Nephron progenitor cell (in vitro differentiated cells): ENCODE measurements around the gene ASB13.
A peak's percentile ranks its signal among the peaks of the same experiment; 100 is the strongest.

ENCODE experiments used
- DNase-seq: peaks from one replicate; pipeline ENCODE4 v3.0.0; 2021
- H3K27ac Mint-ChIP-seq: 2 replicates; pipeline ENCODE4 v1.8.0; 2021; ENCODE audit warnings: mild to moderate bottlenecking, moderate library complexity, mixed read lengths
- H3K27me3 Mint-ChIP-seq: 2 replicates; pipeline ENCODE4 v1.8.0; 2021; ENCODE audit warnings: mild to moderate bottlenecking, low read depth, mixed read lengths; ENCODE audit not compliant: poor library complexity
- H3K36me3 Mint-ChIP-seq: 2 replicates; pipeline ENCODE4 v1.8.0; 2021; ENCODE audit warnings: low read depth, mixed read lengths
- H3K4me1 Mint-ChIP-seq: 2 replicates; pipeline ENCODE4 v1.8.0; 2021; ENCODE audit warnings: mixed read lengths
- H3K4me3 Mint-ChIP-seq: 2 replicates; pipeline ENCODE4 v1.8.0; 2021; ENCODE audit warnings: mild to moderate bottlenecking, moderate library complexity, mixed read lengths
- H3K9me3 Mint-ChIP-seq: 2 replicates; pipeline ENCODE4 v1.8.0; 2021; ENCODE audit warnings: mild to moderate bottlenecking, moderate library complexity, mixed read lengths
- CTCF ChIP-seq: fragments of 200-600 bp; sonication (generic); IDR thresholded peaks from 2 replicates; pipeline ENCODE4 v1.5.0; 2021; ENCODE audit warnings: antibody characterized with exemption

Gene ASB13

GRCh38 chr10:5666008-5666840 is at the start of gene ASB13:
Gene ASB13 (minus strand): TSS chr10:5666595. CDS start chr10:5666551, 44 bp downstream.
- peak; percentile 74 for DNase-seq
- Mint-ChIP-seq H3K4me3 (peak within 1 kb of the TSS; percentile 92), H3K4me1 (peaks cover 46% of the 10 kb centered on the region), H3K27ac (no peak within 1 kb of the TSS), H3K36me3 (no peaks in the 10 kb centered on the region), H3K9me3 (no peaks in the 10 kb centered on the region), H3K27me3 (peaks cover 37% of the 10 kb centered on the region)
- TF ChIP-seq CTCF, result no peak

GRCh38 chr10:5711642-5712041 is 45.2 kb upstream of the ASB13 start:
- H3K9me3 Mint-ChIP-seq, result peaks cover 4% of the 10 kb centered on the region
- no peak overlapping the region for H3K4me3 Mint-ChIP-seq
- peaks cover 6% of the 10 kb centered on the region for H3K36me3 Mint-ChIP-seq
- H3K27me3 Mint-ChIP-seq, result no peaks in the 10 kb centered on the region
- TF ChIP-seq CTCF, result no peak
- DNase-seq, result no peak
- no peak overlapping the region for H3K27ac Mint-ChIP-seq
- H3K4me1 Mint-ChIP-seq, result no peaks in the 10 kb centered on the region

DNA sequence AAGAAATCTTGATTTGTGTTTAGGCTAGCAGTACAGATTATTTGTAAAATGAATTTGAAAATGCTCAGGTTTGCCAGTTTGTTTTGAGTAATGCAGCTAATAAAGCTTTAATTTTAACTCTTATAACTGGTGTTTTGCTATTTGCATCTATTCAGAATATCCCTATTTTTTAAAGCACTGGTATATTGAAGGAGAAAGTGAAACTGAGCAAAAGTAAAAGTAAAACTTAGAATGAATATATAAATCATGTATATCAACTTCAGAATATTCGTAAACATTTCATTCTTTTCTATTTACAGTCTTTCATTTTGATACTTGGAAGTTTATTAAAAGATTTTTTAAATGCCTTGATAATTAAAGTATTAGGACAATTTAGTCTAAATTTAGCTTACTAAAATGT is 44.5 kb upstream of the ASB13 start:
- H3K36me3 Mint-ChIP-seq, result peaks cover 6% of the 10 kb centered on the region
- H3K27ac Mint-ChIP-seq, result no peak overlapping the region
- H3K9me3 Mint-ChIP-seq, result peaks cover 4% of the 10 kb centered on the region
- H3K27me3 Mint-ChIP-seq, result no peaks in the 10 kb centered on the region
- no peak overlapping the region for H3K4me3 Mint-ChIP-seq
- no peak for DNase-seq
- no peak for TF ChIP-seq CTCF
- H3K4me1 Mint-ChIP-seq, result no peaks in the 10 kb centered on the region

DNA sequence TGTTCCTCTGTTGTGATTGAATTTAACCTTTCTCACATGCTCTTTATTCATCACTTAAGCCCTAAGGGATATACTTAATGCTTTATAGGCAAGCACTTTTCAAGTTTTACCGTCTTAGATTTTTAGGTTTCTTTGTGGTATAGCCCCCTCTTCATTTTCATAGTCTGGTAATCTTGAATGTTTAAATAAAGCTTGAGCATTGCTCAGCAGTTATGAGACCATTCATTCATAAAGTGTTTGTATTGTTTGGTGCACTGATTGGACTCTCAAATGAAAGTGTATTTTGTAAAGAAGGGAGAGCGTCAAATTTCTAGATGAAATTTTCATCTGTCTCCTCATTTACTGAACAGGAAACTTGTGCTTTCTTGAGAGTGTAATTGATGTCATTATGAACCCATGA is 43.5 kb upstream of the ASB13 start:
- DNase-seq, result no peak
- Mint-ChIP-seq H3K4me3 (no peak overlapping the region), H3K4me1 (no peaks in the 10 kb centered on the region), H3K9me3 (peaks cover 8% of the 10 kb centered on the region), H3K36me3 (peaks cover 6% of the 10 kb centered on the region), H3K27me3 (no peaks in the 10 kb centered on the region), H3K27ac (no peak overlapping the region)
- TF ChIP-seq CTCF, result no peak

DNA sequence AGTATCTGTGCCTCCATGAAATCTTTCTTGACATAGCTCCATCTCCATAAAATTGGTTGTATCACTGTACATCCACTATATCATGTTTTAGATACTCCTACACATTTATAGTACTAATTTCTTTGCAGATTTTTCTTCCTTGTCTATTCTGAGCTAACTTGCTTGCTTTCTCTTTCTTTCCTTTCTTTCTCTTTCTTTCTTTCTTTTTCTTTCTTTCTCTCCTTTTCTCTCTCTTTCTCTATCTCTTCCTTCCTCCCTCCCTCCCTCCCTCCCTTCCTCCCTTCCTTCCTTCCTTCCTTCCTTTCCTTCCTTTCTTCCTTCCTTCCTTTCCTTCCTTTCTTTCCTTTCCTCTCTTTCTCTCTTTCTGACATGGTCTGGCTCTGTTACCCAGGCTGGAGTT is 42.0 kb upstream of the ASB13 start:
- H3K36me3 Mint-ChIP-seq, result peaks cover 12% of the 10 kb centered on the region
- no peaks in the 10 kb centered on the region for H3K27me3 Mint-ChIP-seq
- no peaks in the 10 kb centered on the region for H3K4me1 Mint-ChIP-seq
- no peak overlapping the region for H3K4me3 Mint-ChIP-seq
- H3K9me3 Mint-ChIP-seq, result peaks cover 12% of the 10 kb centered on the region
- no peak for TF ChIP-seq CTCF
- no peak for DNase-seq
- no peak overlapping the region for H3K27ac Mint-ChIP-seq

- peaks cover 10% of the 10 kb centered on the region for H3K36me3 Mint-ChIP-seq
- H3K4me3 Mint-ChIP-seq, result no peak overlapping the region
- no peaks in the 10 kb centered on the region for H3K9me3 Mint-ChIP-seq
- no peak overlapping the region for H3K27ac Mint-ChIP-seq
- no peak for DNase-seq
- no peak for TF ChIP-seq CTCF
- peaks cover 21% of the 10 kb centered on the region for H3K4me1 Mint-ChIP-seq
- no peaks in the 10 kb centered on the region for H3K27me3 Mint-ChIP-seq
Observed at GRCh38 chr10:5698062-5698461, 31.7 kb upstream of the ASB13 start.
